GM12801 (cell line): ENCODE results near the gene COL4A1.

Source experiments
- TF ChIP-seq, protein P1 (sequence below): IDR thresholded peaks from one replicate; pipeline ENCODE4 v1.5.1; 2011; ENCODE audit warnings: control low read depth; ENCODE audit not compliant: insufficient read length; ENCODE audit errors: extremely low read depth

COL4A1 gene

DNA sequence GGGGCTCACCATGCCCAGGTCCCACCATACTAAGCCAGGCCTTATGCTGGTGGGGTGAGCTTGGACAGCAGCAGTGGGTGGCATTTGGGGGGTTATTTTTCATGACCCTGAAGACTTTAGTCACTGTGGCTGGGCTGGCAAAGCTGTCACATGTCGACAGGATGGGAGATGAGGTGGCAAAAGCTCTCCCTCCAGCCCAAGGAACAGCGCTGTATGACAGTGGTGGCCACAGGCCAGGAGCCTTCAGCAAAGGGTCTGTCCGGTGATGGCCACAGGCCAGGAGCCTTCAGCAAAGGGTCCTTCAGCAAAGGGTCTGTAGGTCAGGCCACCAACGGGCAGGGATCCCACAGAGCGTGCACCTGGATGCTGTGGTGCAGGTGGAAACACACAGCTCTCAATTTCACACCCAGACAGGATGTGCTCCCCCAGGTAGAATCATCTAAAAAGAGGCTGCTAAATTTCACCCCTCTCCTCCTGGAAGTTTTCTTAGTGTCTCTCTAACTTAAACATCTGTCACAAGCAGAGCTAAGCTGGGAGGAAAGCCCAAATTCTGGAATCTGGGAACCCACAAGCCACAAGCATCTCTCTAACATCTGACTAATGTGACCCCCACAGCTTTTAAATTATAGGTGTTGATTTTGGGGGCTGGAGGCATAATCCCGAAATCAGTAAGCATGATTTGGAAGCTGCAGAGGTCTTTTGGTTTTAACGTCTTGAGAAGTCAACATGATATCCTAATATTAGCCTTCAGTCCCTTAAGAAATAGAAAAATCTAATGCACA lies 23.0 kb downstream of the COL4A1 start:
- TF ChIP-seq, protein P1, sequence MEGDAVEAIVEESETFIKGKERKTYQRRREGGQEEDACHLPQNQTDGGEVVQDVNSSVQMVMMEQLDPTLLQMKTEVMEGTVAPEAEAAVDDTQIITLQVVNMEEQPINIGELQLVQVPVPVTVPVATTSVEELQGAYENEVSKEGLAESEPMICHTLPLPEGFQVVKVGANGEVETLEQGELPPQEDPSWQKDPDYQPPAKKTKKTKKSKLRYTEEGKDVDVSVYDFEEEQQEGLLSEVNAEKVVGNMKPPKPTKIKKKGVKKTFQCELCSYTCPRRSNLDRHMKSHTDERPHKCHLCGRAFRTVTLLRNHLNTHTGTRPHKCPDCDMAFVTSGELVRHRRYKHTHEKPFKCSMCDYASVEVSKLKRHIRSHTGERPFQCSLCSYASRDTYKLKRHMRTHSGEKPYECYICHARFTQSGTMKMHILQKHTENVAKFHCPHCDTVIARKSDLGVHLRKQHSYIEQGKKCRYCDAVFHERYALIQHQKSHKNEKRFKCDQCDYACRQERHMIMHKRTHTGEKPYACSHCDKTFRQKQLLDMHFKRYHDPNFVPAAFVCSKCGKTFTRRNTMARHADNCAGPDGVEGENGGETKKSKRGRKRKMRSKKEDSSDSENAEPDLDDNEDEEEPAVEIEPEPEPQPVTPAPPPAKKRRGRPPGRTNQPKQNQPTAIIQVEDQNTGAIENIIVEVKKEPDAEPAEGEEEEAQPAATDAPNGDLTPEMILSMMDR = no peak

DNA sequence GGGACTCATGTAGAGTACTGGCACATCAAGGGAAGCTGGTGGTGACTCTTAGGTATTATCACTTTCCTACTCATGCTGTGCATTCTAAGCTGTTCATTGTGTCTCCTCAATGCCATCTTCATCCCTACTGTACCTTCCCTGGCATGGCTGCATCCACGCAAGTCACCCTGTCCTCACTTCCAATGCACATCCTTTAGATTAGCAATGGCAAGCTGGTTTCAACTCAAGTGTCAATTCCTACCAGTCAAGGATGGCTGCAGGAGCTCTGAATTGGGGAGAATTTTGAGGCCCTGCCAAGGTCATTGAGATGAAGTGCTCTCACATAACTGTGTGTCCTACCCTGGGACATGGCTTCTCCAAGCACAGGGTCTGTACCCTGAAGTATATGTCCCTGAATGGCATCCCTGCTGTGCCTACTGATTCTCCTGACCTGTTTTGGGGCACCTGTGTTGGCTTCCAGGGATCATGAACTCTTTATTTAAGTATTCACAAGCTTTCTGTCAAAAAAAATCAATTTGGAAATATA lies 24.6 kb downstream of the COL4A1 start:
- TF ChIP-seq, protein P1 = no peak

DNA sequence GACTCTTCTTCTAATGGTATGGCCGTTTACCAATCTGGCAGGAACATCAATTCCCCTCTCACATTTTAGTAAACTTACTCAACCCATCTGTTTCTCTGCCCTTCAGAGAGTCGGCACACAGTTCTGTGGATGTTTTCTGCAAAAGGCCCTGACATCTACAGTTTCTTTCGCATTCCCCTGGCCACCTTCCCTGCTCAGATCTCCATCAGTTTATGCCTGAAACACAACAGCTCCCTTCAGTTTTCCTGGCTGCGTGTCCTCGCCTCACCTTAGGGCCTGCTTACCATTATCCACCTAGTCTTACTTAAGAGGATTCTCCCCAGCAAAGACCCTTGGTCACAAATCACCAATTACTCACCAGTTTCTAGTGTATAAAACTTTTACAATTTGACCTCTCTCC lies 25.2 kb downstream of the COL4A1 start:
- TF ChIP-seq, protein P1 = no peak

DNA sequence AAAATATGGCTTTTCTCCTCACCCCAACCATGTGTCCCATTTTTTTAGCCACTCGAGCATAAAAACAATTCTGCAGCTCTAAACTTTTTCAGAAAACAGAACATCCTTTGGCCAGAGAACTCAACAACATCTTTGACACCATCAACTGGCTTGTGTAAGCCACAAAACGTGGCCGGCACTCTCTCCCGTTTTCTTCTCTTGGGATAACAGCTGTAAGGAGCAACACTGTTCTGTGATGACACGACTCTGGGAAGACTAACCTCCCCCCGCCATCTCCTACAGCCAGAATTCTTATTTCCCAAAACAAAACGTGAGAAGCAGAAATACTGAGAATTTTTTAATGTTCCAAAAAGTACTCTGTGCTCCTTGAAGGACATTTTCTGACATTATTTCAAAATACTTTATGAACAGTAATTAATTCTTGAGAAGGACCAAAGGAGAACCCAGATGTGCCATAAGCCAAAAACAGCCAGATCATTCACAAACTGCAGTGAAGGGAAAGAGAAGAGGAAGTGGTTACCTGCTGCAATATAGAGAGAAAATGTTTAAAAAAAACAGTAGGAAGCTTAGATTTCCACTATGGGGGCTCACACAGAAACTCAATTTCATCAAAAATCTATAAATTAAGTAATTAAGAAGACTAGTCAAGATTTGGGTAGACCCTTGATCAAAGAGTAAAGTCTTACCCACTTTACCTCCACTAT lies 25.8 kb downstream of the COL4A1 start:
- TF ChIP-seq, protein P1 = no peak

DNA sequence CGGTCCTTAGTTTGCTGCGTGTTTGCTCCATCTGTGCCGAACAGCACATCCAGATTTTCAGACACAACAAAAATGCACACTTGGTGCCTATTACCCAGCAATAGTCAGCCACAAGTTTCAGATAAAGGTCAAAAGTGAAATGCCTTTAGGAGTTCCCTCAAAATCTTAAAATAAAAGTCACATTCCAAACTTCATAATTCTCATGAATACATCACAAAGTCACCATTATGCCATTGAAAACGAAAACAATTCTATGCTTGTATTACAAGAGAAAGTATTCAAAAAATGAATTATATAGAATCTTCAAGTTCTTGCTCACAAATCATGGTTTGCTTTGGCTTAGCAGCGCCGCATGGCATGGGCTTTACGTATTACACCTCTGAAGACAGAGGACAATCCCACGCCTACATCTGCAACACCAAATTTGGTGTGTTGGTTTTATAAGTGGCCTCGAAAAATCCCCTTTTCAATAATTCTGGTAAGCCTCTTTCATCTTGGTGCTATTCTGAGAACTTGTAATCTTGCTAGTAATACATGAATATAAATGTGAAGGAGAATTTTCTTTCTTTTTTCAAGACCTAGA lies 26.6 kb downstream of the COL4A1 start:
- TF ChIP-seq, protein P1 = no peak

DNA sequence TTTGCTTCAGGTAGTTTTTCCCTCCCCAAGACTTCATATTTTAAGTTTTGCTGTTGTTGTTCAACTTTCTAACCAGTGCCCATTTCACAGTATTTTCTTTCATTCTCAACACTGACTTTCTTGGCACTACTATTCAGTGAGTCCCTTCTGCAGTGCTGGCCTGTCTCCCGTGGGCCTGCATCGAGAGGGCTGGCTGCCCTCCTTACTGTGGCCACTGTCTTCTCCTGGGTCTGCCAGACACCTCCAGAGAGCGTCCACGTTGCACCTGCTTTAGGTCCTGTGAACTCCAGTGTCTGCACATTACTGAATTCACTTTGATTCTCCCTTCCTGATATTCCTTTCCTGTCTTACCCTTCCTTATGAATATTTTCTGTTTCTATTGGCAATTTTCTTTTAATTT lies 27.3 kb downstream of the COL4A1 start:
- TF ChIP-seq, protein P1 = no peak

DNA sequence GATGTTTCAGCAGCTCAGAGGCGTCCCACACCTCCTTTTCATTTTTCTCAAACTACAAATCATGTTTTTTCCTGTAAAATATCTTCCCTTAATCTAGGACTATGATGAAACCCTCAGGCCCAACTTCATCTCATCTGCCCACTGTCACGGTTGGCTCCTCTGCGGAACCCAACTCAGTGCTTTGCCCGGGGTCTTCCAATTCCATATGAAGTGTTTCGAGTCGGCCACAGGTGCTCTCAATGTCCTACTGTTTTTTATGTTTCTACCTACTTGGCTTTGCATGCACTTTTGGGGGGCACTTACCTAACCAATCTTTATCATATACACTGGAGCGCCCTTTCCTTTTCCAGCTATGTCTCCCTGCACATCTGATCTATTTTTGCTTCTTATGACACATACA lies 28.1 kb downstream of the COL4A1 start:
- TF ChIP-seq, protein P1 = no peak
